Hematopoietic multipotent progenitor cell treated with erythropoietin and hydrocortisone succinate and interleukin-3 and kit ligand, for 8 days (in vitro differentiated cells): ENCODE measurements around the gene WDR89.
A peak's percentile ranks its signal among the peaks of the same experiment; 100 is the strongest.
"Not testable (repeated sequence)": the region's sequence is repeated elsewhere in the genome, so short reads cannot be mapped to it uniquely, and the experiment has no call there.

Experiments used
- DNase-seq: peaks from one replicate; pipeline ENCODE4 v3.0.0-alpha.2; 2015

WDR89 gene

DNA sequence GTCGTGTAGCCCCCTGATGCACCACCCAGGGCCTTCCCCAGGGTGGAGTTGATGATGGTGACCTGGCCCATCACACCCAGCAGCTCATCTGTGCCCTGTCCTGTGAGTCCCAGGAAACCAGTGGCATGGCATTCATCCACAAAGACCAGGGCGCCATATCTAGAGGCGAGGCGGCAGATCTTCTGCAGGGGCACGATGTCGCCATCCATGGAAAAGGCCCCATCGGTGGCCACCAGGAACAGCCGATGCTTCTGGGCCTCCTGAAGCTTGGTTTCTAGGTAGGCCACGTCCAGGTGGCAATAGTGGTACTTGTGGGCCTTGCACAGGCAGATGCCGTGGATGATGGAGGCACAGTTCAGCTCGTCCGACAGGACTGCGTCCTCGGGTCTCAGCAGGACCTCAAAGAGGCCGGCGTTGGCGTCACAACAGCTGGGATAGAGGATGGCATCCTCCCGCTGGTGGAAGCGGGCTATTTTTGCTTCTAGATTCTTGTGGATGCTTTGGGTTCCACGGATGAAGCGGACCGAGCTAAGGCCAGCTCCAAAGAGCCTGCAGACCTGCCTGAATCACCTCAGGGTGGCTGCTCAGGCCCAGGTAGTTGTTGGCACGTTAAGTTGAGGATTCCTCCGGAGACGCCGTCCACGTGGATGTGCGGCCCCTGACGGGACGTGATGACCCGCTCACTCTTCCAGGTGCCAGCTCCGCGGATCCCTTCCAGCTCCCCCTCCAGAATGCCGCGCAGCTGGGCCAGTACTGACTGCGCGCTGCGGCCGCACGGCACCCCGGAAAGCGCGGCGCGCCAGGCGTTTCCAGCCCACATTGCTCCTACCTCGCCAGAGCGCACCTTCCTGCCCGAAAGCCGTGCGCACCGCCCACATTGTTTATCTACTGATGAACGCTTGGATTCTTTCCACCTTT is 47.0 kb downstream of the WDR89 start:
- no peak for DNase-seq

DNA sequence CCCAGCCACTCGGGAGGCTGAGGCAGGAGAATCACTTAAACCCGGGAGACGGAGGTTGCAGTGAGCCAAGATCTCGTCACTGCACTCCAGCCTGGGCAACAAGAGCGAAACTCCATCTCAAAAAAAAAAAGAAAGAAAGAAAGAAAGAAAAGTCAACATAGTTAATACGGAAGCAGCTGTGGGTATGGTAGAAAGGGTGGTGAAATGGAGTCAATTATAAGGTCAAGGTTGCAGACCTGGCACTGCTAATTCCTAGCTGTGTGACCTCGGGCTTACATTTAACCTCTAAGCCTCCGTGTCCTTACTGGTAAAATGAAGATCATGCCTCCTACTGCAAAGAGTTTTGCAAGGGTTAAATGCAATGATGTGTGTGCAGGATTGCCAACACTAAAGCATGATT is 58.6 kb downstream of the WDR89 start:
- not testable (repeated sequence) for DNase-seq

DNA sequence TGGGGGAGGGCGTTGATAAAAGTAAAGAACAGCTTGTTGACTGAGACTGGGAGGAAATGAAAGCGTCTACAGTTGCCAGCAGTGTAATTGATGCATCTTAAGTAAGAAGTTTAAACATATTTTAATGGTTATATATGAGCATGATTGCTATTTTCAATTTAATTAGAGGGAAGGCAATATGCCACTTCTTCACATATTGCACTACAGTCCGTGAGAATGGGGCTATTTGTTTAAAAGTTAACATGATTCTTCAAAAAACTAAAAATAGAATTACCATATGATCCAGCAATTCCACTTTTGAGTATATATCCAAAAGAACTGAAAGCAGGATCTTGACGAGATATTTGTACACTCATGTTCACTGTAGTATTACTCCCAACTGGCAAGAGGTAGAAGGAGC is 60.2 kb downstream of the WDR89 start:
- no peak for DNase-seq

DNA sequence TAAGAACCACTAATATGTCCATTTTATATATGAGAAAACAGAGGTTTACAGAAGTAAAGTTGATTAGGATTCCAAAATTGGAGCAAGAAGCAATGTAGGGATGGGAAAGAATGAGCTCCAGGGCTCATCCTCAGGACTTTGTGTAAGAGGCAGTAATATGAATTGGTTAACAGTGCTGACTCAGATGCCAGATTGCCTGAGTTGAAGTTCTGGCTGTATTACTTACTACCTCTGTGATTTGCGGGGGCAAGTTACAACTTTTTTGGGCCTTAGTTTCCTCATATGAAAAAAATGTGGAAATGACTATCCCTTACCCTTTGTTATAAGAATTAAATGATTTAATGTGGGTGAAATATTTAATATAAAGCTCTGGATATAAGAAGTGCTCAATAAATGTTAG is 63.4 kb downstream of the WDR89 start:
- no peak for DNase-seq

DNA sequence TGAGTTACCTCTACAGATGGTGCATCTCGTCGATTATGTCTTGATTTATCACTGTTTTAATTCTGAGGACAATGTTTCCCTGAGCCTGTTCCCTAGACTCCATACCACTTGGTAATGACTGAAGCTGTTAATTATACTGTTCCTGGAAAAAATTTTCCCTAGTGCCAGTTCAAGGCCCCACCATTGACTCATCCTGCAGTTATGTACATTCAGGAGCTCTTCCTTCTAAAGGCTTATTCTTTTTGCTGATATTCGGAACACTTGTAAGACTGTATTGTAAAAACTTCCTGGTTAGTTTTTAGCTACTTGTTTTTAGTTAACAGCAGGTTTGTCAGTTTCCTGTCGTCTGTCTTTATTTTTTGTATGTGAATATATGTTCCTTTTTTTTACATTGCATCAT is 68.1 kb downstream of the WDR89 start:
- no peak for DNase-seq

DNA sequence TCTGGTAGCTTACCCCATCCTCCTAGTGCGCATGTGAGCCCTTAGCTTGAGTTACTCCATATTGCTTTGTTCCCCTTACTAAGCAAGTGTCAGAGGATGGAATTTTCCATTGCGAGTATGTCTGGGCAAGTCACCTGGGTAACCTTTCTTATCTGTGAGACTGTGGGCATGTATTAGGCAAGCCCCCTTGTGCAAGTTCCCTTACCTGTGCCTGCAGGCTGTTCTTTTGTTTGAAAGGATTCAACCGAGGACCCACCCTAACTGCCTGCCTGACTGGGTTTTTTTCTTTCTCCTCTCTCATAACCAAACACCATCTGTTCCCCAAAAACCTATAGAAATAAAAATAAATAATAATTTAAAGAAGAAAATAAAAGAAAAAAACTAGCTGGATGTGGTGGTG is 76.2 kb downstream of the WDR89 start:
- DNase-seq = no peak

DNA sequence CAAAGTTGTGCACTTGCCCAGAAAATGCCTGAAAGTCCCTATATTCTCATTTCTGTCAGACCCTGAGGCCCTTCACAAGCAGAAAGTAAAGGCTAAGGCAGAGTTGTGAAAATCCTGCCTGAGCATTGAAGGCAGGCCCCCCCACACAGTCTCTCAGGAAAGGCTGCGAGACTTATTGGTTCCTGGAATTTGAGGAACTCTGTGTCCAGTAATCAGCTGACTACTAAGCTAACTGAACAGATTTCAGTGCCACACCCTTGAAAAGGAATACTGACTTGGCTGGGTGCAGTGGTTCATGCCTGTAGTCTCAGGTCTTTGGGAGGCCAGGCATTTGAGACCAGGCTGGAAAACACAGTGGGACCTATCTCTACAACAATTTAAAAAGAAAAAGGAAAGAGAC is 77.4 kb downstream of the WDR89 start:
- DNase-seq = no peak

DNA sequence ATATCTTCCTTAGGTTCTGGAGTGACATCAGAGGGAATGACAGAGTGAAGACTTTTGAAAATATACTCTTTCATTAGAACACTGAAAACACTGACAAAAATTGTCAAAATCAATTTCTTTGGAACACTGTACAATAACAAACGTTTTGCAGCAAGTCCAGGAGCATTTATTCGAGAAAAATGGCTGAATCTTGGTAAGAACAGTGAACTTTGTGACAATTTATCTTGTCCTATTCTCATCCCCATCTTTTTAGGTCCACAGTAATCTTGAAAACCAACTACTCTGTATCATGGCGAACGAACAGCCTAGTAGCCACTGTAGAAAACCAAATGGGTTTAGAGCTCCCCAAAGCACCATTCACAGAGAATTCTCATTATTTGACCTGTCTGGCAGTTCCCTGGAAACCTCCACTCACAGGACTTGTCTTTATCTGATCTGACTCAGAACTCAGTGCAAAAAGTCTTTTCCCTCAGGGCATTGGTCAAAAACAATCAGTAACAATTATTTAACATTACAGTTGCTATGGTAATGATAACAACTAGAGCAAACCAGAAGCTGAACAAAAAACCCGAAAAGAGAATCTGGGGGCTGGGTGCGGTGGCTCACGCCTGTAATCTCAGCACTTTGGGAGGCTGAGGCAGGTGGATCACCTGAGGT is 78.2 kb downstream of the WDR89 start:
- DNase-seq = peak; percentile 5

DNA sequence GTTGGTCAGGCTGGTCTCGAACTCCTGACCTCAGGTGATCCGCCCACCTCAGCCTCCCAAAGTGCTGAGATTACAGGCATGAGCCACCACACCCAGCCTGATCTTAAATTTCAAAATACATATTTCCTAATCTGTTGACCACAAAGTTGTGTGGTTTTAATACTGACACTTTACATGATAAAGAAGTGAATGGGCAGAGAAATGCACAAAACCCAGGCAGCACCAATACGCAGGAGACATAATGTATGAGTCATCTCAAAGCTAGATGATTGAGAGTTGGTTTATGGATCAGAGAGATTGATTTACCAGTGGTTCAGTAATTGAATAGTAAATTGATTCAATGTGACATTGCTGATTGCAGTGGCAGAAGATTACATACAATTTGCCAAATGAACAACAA is 79.3 kb downstream of the WDR89 start:
- peak; percentile 29 for DNase-seq

DNA sequence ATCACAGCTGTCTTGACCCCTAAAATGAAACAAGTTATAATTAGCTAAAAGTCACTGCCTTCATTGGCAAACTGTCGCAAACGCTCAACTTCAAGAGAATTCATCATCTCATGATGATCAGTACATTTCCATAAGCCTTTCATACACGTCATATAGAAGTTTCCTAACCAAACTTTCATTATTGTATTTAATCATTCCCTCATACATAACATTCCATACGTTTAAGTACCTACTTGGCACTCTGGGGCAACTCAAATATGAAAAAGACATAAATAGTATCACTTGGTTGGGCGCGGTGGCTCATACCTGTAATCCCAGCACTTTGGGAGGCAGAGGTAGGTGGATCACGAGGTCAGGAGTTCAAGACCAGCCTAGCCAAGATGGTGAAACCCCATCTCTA is 86.1 kb downstream of the WDR89 start:
- DNase-seq = no peak

DNA sequence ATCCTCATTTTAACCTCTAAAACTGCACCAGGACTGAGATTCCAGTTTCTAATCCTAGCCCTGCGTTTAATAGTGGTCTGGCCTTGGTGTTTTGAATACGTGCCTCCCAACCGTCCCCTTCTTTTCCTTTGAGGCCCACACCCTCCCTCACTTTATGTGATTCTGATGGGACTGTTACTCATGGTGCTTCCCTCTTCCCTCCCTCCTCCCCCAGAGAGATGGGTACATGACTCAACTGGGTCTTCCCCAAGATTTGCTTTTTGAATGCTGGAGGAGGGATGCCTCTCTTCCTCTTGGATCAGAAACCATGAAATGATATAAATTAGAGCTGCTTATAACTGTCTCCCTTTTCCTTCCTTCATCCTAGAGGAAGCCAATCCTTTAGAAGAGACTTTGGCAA is 90.3 kb downstream of the WDR89 start:
- DNase-seq = no peak

DNA sequence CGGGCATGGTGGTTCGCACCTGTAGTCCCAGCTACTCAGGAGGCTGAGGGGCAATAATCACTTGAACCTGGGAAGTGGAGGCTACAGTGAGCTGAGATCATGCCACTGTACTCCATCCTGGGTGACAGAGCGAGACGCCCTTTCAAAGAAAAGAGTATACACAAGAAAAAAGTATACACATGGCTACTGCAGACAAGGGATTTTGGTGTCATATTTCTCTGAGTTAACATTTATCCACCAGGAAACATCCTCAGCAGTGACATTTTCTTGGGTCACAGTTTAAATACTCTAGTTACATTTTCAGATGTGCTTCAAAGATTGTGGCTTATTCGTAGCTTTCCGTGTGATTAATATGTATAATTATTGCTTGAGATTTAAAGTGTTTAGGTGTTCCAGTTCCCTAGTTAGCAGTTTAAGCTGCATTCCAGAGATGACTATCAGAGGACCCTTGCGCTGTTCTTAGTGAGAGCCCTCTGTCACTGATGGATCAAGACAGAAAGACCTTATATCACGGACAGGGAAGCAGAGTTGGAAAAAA is 93.8 kb downstream of the WDR89 start:
- no peak for DNase-seq
